ENCODE data around the gene GLDN. TPM values are rescaled to one million over a fixed set of nuclear protein-coding genes. Genes with fewer than 3 reads are reported as not detected.

The GLDN gene
- total and polyA plus RNA-seq, 2 of the 8 experiments (the other 6 are each of a cell fraction or from before 2014, with no cell fraction given): 0.24 to 0.50 TPM

- H4K20me1 ChIP-seq (replicated peaks in 1 of 2; ENCODE audit: control insufficient read depth in 1 of 2, insufficient read depth in 2 of 2, low read length in 2 of 2): no peaks in the 10 kb centered on the region
- no peaks in the 10 kb centered on the region for H3K4me1 ChIP-seq (replicated peaks in 1 of 4; ENCODE audit: control insufficient read depth in 3 of 4, insufficient read depth in 4 of 4, low read length in 3 of 4)
- H2BK120ac ChIP-seq (replicated peaks; ENCODE audit: low read depth, low read length): no peak overlapping the region
- H2AK5ac ChIP-seq (ENCODE audit: low read depth, low read length): no peak overlapping the region
- no peak overlapping the region for H3K4me2 ChIP-seq (ENCODE audit: insufficient read depth in 1 of 2, low read depth in 2 of 2, low read length in 2 of 2)
- FAIRE-seq: no peak
- no peaks in the 10 kb centered on the region for H3K23me2 ChIP-seq (ENCODE audit: low read depth, low read length)
- DNase-seq (ENCODE audit: low read depth in 1 of 2, low spot score in 2 of 2): no peak
- no peak overlapping the region for H2BK5ac ChIP-seq (ENCODE audit: low read depth, low read length)
- no peak overlapping the region for H4K91ac ChIP-seq (replicated peaks; ENCODE audit: insufficient read length, low read length)
- H4K8ac ChIP-seq (ENCODE audit: extremely low read depth, insufficient read depth, low read length): no peak overlapping the region
- no peak overlapping the region for H2BK15ac ChIP-seq (ENCODE audit: low read length)
- H3K56ac ChIP-seq (replicated peaks; ENCODE audit: insufficient read length, low read depth, low read length): no peak overlapping the region
- H2BK12ac ChIP-seq (ENCODE audit: low read depth, low read length): no peak overlapping the region
- H3K79me2 ChIP-seq (ENCODE audit: control insufficient read depth in 1 of 2, insufficient read depth in 2 of 2, low read length in 2 of 2): no peaks in the 10 kb centered on the region
- H3K4ac ChIP-seq (replicated peaks; ENCODE audit: insufficient read length, low read depth, low read length): no peak overlapping the region
- H3K9me3 ChIP-seq (ENCODE audit: insufficient read depth in 2 of 2, low read depth in 1 of 2, low read length in 1 of 2): no peaks in the 10 kb centered on the region
- WGBS, 2 experiments (ENCODE audit: extremely low coverage in 1 of 2, insufficient coverage in 1 of 2, insufficient read length in 1 of 2, insufficient replicate concordance in 2 of 2, low coverage in 1 of 2, low lambda C conversion rate in 2 of 2, missing lambda C conversion rate in 1 of 2): 87% methylated on average over 2 of the region's 2 CpGs; no CpG with 5 or more reads in 1 of the 2 experiments
- no peak overlapping the region for H4K5ac ChIP-seq (ENCODE audit: insufficient read length, low read depth, low read length)
- no peak overlapping the region for H2BK20ac ChIP-seq (ENCODE audit: low read length)
- ChIA-PET POLR2A (ENCODE audit: partially characterized antibody) (interaction anchor here (0.8 to 1.4 kb wide), 2 partner anchors 8 to 10 kb away, joined by 3 to 4 read pairs; no protein-coding TSS in a partner anchor), CTCF (ENCODE audit: partially characterized antibody) (interaction anchor here (0.8 to 1.7 kb wide), 6 partner anchors 9 to 141 kb away, joined by 3 to 4 read pairs (median 3); no protein-coding TSS in a partner anchor)
- no peak overlapping the region for H3K4me3 ChIP-seq (ENCODE audit: extremely low read depth in 1 of 4, insufficient read depth in 2 of 4, low read depth in 3 of 4, low read length in 4 of 4)
- no peak overlapping the region for H3K23ac ChIP-seq (ENCODE audit: insufficient read length)
- no peak overlapping the region for H2AFZ ChIP-seq (ENCODE audit: low read length)
- no peak overlapping the region for H3K14ac ChIP-seq (ENCODE audit: insufficient read length)
- H3K79me1 ChIP-seq (ENCODE audit: low read depth, low read length): no peaks in the 10 kb centered on the region
- no peaks in the 10 kb centered on the region; a peak in 1 of 7 replicates for H3K27me3 ChIP-seq (replicated peaks in 1 of 4; ENCODE audit: control insufficient read depth in 3 of 4, extremely low read depth in 1 of 4, insufficient read depth in 3 of 4, low read length in 3 of 4)
- H3K9ac ChIP-seq (replicated peaks in 1 of 4; ENCODE audit: extremely low read depth in 1 of 4, low read depth in 3 of 4, low read length in 3 of 4): no peak overlapping the region
- H3K18ac ChIP-seq (ENCODE audit: extremely low read depth, low read length): no peak overlapping the region
- no peak overlapping the region for H3K27ac ChIP-seq (ENCODE audit: low read depth, low read length)
- H3K36me3 ChIP-seq (ENCODE audit: control insufficient read depth in 2 of 4, insufficient read depth in 4 of 4, low read length in 3 of 4): no peaks in the 10 kb centered on the region
- TF ChIP-seq JUND (IDR thresholded peaks at IDR 0.05; ENCODE audit: low read length) (no peak), CREB1 (IDR thresholded peaks at IDR 0.05) (no peak), CEBPB (IDR thresholded peaks at IDR 0.05; ENCODE audit: low read depth, low read length) (no peak), EP300 (IDR thresholded peaks at IDR 0.05; ENCODE audit: borderline replicate concordance in 1 of 2, low read depth in 2 of 2, low read length in 2 of 2) (no peak), POLR2AphosphoS5 (IDR thresholded peaks at IDR 0.05; ENCODE audit: low read depth, low read length) (no peak), YY1 (IDR thresholded peaks at IDR 0.05; ENCODE audit: low read depth, low read length) (no peak), TAF7 (optimal IDR thresholded peaks at IDR 0.05; ENCODE audit: borderline replicate concordance, low read depth, low read length) (no peak), SIRT6 (IDR thresholded peaks at IDR 0.05; ENCODE audit: low read length) (no peak), SRF (IDR thresholded peaks at IDR 0.05; ENCODE audit: low read depth, low read length) (no peak), PHF8 (conservative IDR thresholded peaks at IDR 0.05; ENCODE audit: low read depth, low read length) (no peak), E2F6 (IDR thresholded peaks at IDR 0.05) (no peak), POLR2A (IDR thresholded peaks at IDR 0.05; ENCODE audit: control extremely low read depth in 1 of 2, low read depth in 2 of 2, low read length in 2 of 2) (no peak), ZNF274 (IDR thresholded peaks at IDR 0.05; ENCODE audit: borderline replicate concordance, extremely low read depth, low read length) (no peak), CTBP2 (IDR thresholded peaks at IDR 0.05; ENCODE audit: borderline replicate concordance, insufficient read depth, insufficient read length, low read length) (no peak), GTF2F1 (IDR thresholded peaks at IDR 0.05; ENCODE audit: borderline replicate concordance, low read depth, low read length) (no peak)
These were observed 7.4 kb upstream of the GLDN start for GRCh38 chr15:51334011-51334451.
